Activated T-cell treated with anti-CD3 and anti-CD28 coated beads, Interleukin-2, amount 50 U/mL, for 4 hours (primary cell): ENCODE measurements around the gene METTL9. TPM values are rescaled to one million over a fixed set of nuclear protein-coding genes. Genes with fewer than 3 reads are reported as not detected.
"Not testable (repeated sequence)": the region's sequence is repeated elsewhere in the genome, so short reads cannot be mapped to it uniquely, and the experiment has no call there.

Source experiments
- ATAC-seq, 2 donors: fragments of 200-7000 bp; cut with Tn5 transposase; one replicate each; pipeline ENCODE4 v1.10.0; 2021
- DNase-seq: peaks from one replicate; pipeline ENCODE4 v3.0.0-alpha.2; 2020
- H3K27me3 Mint-ChIP-seq: one replicate; pipeline ENCODE4 v1.8.0; 2021; ENCODE audit warnings: low read depth, mixed read lengths
- H3K36me3 Mint-ChIP-seq: one replicate; pipeline ENCODE4 v1.8.0; 2022; ENCODE audit warnings: mixed read lengths; ENCODE audit not compliant: insufficient read depth
- H3K4me1 Mint-ChIP-seq: one replicate; pipeline ENCODE4 v1.8.0; 2021; ENCODE audit warnings: low read depth, mixed read lengths
- H3K4me3 Mint-ChIP-seq: one replicate; pipeline ENCODE4 v1.8.0; 2021; ENCODE audit warnings: mild to moderate bottlenecking, moderate library complexity, mixed read lengths
- H3K9me3 Mint-ChIP-seq: one replicate; pipeline ENCODE4 v1.8.0; 2021; ENCODE audit warnings: mixed read lengths
- total RNA-seq, 3 donors: library from RNA; stranded (reverse); gene quantifications; one replicate each; pipeline ENCODE4 v1.2.1, GENCODE V29; 2021

METTL9 gene
- total RNA-seq, 3 donors from 2014 or later = 66.4 to 75.8 (median 69.3) TPM

DNA sequence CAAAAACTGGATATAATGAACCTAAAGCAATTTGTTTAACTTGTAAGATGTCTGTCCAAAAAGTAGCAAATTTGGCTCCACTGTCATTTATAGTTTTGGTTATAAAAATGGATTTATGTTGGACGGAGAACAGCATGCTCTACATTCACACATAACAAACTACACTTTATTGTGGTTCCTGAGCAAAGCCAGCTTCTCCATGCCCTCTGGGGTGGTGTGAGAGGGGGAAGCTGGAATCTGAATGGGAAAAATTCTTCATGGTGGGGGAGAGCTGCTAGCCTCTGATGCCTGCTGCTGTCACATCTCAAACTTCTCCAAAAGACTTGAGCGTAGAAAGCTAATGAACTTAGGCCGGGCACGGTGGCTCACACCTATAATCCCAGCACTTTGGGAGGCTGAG lies 9.8 kb upstream of the METTL9 start:
- Mint-ChIP-seq H3K36me3 (no peaks in the 10 kb centered on the region), H3K9me3 (no peaks in the 10 kb centered on the region), H3K4me3 (no peak overlapping the region), H3K4me1 (no peaks in the 10 kb centered on the region), H3K27me3 (no peaks in the 10 kb centered on the region)
- DNase-seq = no peak
- no peak for ATAC-seq

DNA sequence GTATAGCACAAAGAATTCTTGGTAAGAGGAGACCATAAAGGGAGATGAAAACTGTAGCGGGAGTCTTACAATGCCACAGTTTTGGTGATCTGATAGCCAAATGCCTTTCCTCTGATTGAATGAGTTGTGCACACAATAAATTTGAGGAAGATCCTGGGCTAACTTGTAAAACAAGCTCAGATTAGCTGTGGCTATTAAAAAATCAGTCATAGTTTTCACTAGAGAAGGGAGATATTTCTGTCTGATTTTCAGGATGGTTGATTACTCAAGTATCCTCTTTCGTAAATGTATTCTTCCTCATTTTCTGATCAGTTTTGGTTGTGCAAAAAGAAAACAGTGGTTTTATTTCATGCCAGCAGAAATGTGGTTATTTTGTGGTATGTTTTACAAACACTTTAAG lies 9.1 kb upstream of the METTL9 start:
- Mint-ChIP-seq H3K36me3 (no peaks in the 10 kb centered on the region), H3K4me1 (no peaks in the 10 kb centered on the region), H3K9me3 (no peaks in the 10 kb centered on the region), H3K4me3 (no peak overlapping the region), H3K27me3 (no peaks in the 10 kb centered on the region)
- ATAC-seq (no peak), DNase-seq (no peak)

DNA sequence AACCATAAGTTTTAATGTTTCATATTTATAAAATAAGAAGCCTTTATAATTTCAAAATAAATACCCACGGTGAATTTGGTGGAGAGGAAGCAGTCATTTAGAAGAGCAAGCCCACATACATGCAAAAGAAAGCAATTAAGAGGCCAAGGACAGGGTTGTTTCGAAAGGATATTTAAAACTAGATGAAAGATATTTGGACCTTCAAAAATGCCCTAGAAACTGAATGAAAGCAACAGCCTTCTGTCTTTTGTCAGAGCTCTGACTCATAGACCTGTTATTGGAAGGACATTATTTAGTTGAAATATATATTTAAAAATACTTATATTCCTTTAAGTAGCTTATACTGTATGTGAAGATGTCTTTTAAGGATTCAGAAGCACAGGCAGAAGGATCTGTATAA lies 8.6 kb upstream of the METTL9 start:
- H3K36me3 Mint-ChIP-seq = no peaks in the 10 kb centered on the region
- H3K9me3 Mint-ChIP-seq = no peaks in the 10 kb centered on the region
- H3K4me1 Mint-ChIP-seq = no peaks in the 10 kb centered on the region
- ATAC-seq = no peak
- DNase-seq = no peak
- H3K4me3 Mint-ChIP-seq = no peak overlapping the region
- no peaks in the 10 kb centered on the region for H3K27me3 Mint-ChIP-seq

- no peak for DNase-seq
- Mint-ChIP-seq H3K4me1 (peaks cover 3% of the 10 kb centered on the region), H3K36me3 (no peaks in the 10 kb centered on the region), H3K4me3 (no peak overlapping the region), H3K27me3 (no peaks in the 10 kb centered on the region), H3K9me3 (no peaks in the 10 kb centered on the region)
- ATAC-seq = no peak
Measured at GRCh38 chr16:21592191-21592590, 7.2 kb upstream of the METTL9 start.

- Mint-ChIP-seq H3K4me1 (peaks cover 18% of the 10 kb centered on the region), H3K4me3 (no peak overlapping the region), H3K27me3 (no peaks in the 10 kb centered on the region), H3K9me3 (no peaks in the 10 kb centered on the region), H3K36me3 (no peaks in the 10 kb centered on the region)
- no peak for ATAC-seq
- DNase-seq = no peak
Measured at GRCh38 chr16:21593530-21594289, 5.7 kb upstream of the METTL9 start.

DNA sequence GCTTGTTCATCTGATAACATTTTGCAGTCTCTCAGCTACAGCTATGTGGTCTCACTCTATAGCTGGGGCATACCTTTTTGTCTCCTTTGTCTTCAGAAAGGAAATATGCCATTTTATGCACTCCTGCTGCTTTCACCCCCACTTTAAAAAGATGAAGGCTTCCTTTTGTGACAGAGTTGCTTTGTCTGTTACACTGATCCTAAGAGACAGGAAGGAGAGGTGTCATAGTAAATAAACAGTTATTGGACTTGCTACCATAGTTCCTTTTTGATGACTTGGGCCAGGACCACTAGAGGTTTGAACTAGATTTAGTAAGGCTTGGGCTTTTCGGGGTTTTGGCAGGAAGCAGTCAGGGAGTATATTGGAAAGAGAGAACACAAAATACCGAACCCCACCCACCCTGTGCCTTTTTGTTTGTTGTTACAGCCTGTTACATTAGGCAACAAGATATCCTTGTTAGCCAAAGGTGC lies 1.8 kb upstream of the METTL9 start:
- no peaks in the 10 kb centered on the region for H3K27me3 Mint-ChIP-seq
- DNase-seq = no peak
- H3K4me1 Mint-ChIP-seq = peaks cover 41% of the 10 kb centered on the region

DNA sequence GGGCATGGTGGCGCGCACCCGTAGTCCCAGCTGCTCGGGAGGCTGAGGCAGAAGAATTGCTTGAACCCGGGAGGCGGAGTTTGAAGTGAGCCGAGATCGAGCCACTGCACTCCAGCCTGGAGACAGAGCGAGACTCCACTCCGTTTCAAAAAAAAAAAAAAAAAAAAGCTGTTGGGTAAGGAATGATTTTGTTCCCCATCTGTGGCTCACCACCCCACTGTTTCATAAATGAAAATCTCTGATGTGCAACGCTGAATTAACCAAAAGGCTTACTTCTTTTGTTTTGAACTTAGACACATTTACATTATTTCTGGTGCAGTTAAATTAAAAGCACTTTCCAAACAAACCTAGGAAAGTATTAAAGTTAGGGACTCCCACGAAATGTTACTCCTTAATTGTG lies 1.2 kb upstream of the METTL9 start:
- Mint-ChIP-seq H3K27me3 (no peaks in the 10 kb centered on the region), H3K4me1 (peaks cover 42% of the 10 kb centered on the region), H3K36me3 (no peaks in the 10 kb centered on the region), H3K9me3 (no peaks in the 10 kb centered on the region), H3K4me3 (peak overlapping the region; percentile 86)
- no peak for ATAC-seq
- DNase-seq = no peak

More for the DNA sequence above, 1.8 kb upstream of the METTL9 start:
- H3K4me3 Mint-ChIP-seq = peak overlapping the region; percentile 86
- no peak for ATAC-seq
- no peaks in the 10 kb centered on the region for H3K36me3 Mint-ChIP-seq
- no peaks in the 10 kb centered on the region for H3K9me3 Mint-ChIP-seq

- DNase-seq (peak; percentile 10), ATAC-seq (peak; percentile 2 to 3)
- no peaks in the 10 kb centered on the region for H3K27me3 Mint-ChIP-seq
- no peaks in the 10 kb centered on the region for H3K36me3 Mint-ChIP-seq
- H3K4me1 Mint-ChIP-seq = peaks cover 47% of the 10 kb centered on the region
- peak overlapping the region; percentile 86 for H3K4me3 Mint-ChIP-seq
- no peaks in the 10 kb centered on the region for H3K9me3 Mint-ChIP-seq
Measured at GRCh38 chr16:21598701-21599121, 666 bp upstream of the METTL9 start.

DNA sequence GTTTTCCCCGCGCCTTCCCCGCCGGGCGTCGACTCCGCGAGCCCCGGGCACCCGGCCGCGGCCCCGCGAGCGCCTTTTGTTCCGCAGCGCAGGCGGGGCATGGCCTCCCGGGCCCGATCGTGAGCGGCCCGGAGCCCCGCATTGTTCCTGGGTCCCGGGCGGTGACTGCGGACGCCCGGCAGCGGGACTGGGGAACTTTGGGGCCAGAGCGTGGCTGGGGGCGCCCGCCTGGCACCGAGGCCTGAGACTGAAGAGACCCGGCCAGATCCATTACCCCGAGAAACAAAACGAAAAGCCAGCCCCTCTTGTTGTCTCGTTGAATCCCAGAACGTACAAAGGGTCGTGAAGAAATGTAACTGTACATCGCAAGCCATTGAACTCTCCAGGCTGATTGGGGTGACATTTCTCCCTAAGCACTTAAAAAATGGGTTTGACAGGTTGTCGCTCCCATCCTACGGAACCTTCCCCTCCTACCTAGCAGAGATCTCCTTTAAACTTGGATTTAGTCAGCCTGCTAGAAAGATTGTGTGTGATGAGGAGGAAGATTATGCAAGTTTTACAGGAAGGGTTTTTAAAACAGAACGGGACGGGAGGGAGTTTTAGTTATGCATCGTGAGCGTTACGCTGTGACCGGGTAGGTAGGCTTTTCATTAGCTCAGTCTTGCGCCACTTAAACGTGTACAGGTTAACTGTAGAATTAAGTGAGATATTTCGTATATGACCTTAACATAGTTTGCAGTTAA lies 825 bp downstream of the METTL9 start:
- peak; percentile 10 for DNase-seq
- Mint-ChIP-seq H3K4me3 (peak overlapping the region; percentile 90), H3K36me3 (no peaks in the 10 kb centered on the region), H3K9me3 (no peaks in the 10 kb centered on the region), H3K4me1 (peaks cover 59% of the 10 kb centered on the region), H3K27me3 (no peaks in the 10 kb centered on the region)
- ATAC-seq = peak; percentile 29 to 32

GRCh38 chr16:21602785-21603184 lies 3.4 kb downstream of the METTL9 start:
- DNase-seq (no peak), ATAC-seq (no peak)
- no peaks in the 10 kb centered on the region for H3K9me3 Mint-ChIP-seq
- no peak overlapping the region for H3K4me3 Mint-ChIP-seq
- H3K4me1 Mint-ChIP-seq = peaks cover 67% of the 10 kb centered on the region
- H3K27me3 Mint-ChIP-seq = no peaks in the 10 kb centered on the region
- H3K36me3 Mint-ChIP-seq = no peaks in the 10 kb centered on the region

DNA sequence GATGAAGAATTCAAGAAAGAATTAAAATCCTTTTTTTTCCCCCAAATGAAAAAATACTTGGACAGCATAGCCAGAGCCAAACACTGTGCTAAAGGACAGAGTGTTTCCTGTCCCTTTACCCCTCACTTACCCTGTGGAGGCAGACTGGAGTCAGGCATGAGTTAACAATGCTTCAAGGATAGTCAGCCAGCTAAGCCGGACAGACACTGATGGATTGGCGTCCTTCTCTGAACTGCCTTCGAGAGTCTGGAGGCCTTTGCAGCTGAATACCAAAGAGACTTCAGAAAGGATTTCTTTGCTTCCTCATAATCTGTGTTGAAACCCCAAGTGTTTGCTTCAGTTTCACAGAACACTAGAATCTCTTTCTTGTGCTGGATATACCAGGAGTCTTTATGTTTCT lies 4.6 kb downstream of the METTL9 start:
- Mint-ChIP-seq H3K9me3 (no peaks in the 10 kb centered on the region), H3K4me1 (peaks cover 67% of the 10 kb centered on the region), H3K36me3 (no peaks in the 10 kb centered on the region), H3K27me3 (no peaks in the 10 kb centered on the region), H3K4me3 (no peak overlapping the region)
- DNase-seq (no peak), ATAC-seq (no peak)

- H3K4me1 Mint-ChIP-seq = peaks cover 80% of the 10 kb centered on the region
- H3K27me3 Mint-ChIP-seq, H3K9me3 Mint-ChIP-seq, H3K36me3 Mint-ChIP-seq, H3K4me3 Mint-ChIP-seq, ATAC-seq, DNase-seq: not testable (repeated sequence)
Measured at GRCh38 chr16:21605848-21606247, 6.5 kb downstream of the METTL9 start.

- H3K9me3 Mint-ChIP-seq = no peaks in the 10 kb centered on the region
- peak; percentile 53 to 70 for ATAC-seq
- H3K27me3 Mint-ChIP-seq = no peaks in the 10 kb centered on the region
- peaks cover 80% of the 10 kb centered on the region for H3K4me1 Mint-ChIP-seq
- peaks cover 1% of the 10 kb centered on the region for H3K36me3 Mint-ChIP-seq
- no peak for DNase-seq
- no peak overlapping the region for H3K4me3 Mint-ChIP-seq
Measured at GRCh38 chr16:21608639-21609328, 9.4 kb downstream of the METTL9 start.

- no peak for DNase-seq
- H3K4me3 Mint-ChIP-seq = no peak overlapping the region
- H3K4me1 Mint-ChIP-seq = peaks cover 77% of the 10 kb centered on the region
- no peaks in the 10 kb centered on the region for H3K9me3 Mint-ChIP-seq
- no peak for ATAC-seq
- H3K27me3 Mint-ChIP-seq = no peaks in the 10 kb centered on the region
- H3K36me3 Mint-ChIP-seq = peaks cover 1% of the 10 kb centered on the region
Measured at GRCh38 chr16:21610006-21610544, 10.7 kb downstream of the METTL9 start.
